HG03575 (cell line): Measurements from ENCODE around the gene PIP5K1A.
A peak's percentile ranks its signal among the peaks of the same experiment; 100 is the strongest.
"Not testable (repeated sequence)": the region's sequence is repeated elsewhere in the genome, so short reads cannot be mapped to it uniquely, and the experiment has no call there.

Experiments
- ATAC-seq: cut with Tn5 transposase; IDR thresholded peaks from one replicate; pipeline ENCODE4 v1.9.1; 2021; ENCODE audit not compliant: unreplicated experiment, insufficient number of reproducible peaks, low FRiP score; ENCODE audit errors: extremely low read depth

Gene PIP5K1A

GRCh38 chr1:151242442-151242841 is 44.1 kb downstream of the PIP5K1A start:
- no peak for ATAC-seq

GRCh38 chr1:151243683-151244216 is 45.4 kb downstream of the PIP5K1A start:
- ATAC-seq, result no peak

GRCh38 chr1:151246786-151247185 is 48.4 kb downstream of the PIP5K1A start:
- no peak for ATAC-seq

- ATAC-seq, result no peak
Measured at GRCh38 chr1:151251656-151252470, 53.5 kb downstream of the PIP5K1A start.

GRCh38 chr1:151254217-151255213 is 56.2 kb downstream of the PIP5K1A start, which contains the start of gene PSMD4:
PSMD4 (plus strand) TSS chr1:151254734; CDS start chr1:151254783, 49 bp downstream.
- ATAC-seq, result no peak

- no peak for ATAC-seq
Measured at GRCh38 chr1:151255381-151255780, 57.0 kb downstream of the PIP5K1A start.

- ATAC-seq, result no peak
Measured at GRCh38 chr1:151259351-151259750, 61.0 kb downstream of the PIP5K1A start.

- ATAC-seq, result no peak
Measured at GRCh38 chr1:151265446-151266236, 67.3 kb downstream of the PIP5K1A start.

GRCh38 chr1:151266315-151266714 is 68.0 kb downstream of the PIP5K1A start:
- ATAC-seq, result no peak

GRCh38 chr1:151266821-151267220 is 68.5 kb downstream of the PIP5K1A start:
- ATAC-seq, result no peak

- no peak for ATAC-seq
Measured at GRCh38 chr1:151267760-151268159, 69.4 kb downstream of the PIP5K1A start.

GRCh38 chr1:151273924-151274466 is 75.6 kb downstream of the PIP5K1A start:
- no peak for ATAC-seq

GRCh38 chr1:151275341-151275740 is 77.0 kb downstream of the PIP5K1A start:
- ATAC-seq, result not testable (repeated sequence)

GRCh38 chr1:151277249-151277648 is 78.9 kb downstream of the PIP5K1A start:
- no peak for ATAC-seq

GRCh38 chr1:151281225-151281968 is 83.0 kb downstream of the PIP5K1A start:
- peak; percentile 15 for ATAC-seq

- ATAC-seq, result peak; percentile 61
Measured at GRCh38 chr1:151281969-151282882, 83.9 kb downstream of the PIP5K1A start, which contains the start of gene ZNF687. ZNF687 (plus strand) TSS chr1:151282299; CDS start chr1:151286292, 3,993 bp downstream.
